Vagina (tissue), 2 donors: Measurements from ENCODE around the gene CSRP2. TPM values are rescaled to one million over a fixed set of nuclear protein-coding genes. Genes with fewer than 3 reads are reported as not detected.

Source experiments
- DNase-seq, 2 donors: peaks; one replicate each; pipeline ENCODE4 v3.0.0-alpha.2; 2017; ENCODE audit errors: extremely low spot score in 2 of 2
- H3K27ac ChIP-seq: fragments of 200-600 bp; sonication (generic); one replicate; pipeline ENCODE4 v1.5.1; 2019
- H3K27me3 ChIP-seq: fragments of 200-600 bp; sonication (generic); one replicate; pipeline ENCODE4 v1.5.1; 2019
- H3K36me3 ChIP-seq, 2 donors: fragments of 200-600 bp; sonication (generic); one replicate each; pipeline ENCODE4 v1.5.1; 2017 to 2019
- H3K4me1 ChIP-seq: fragments of 200-600 bp; sonication (generic); one replicate; pipeline ENCODE4 v1.5.1; 2019
- H3K4me3 ChIP-seq, 2 donors: fragments of 200-600 bp; sonication (generic); 1 replicate in 1 of 2; 2 replicates in 1 of 2; pipeline ENCODE4 v1.5.1; 2016 to 2019
- H3K9me3 ChIP-seq: fragments of 200-600 bp; sonication (generic); one replicate; pipeline ENCODE4 v1.5.1; 2019
- CTCF ChIP-seq, 3 experiments: fragments of 450-650 bp in 2 of 3; fragments of 200-600 bp in 1 of 3; sonication (generic) in 1 of 3; IDR thresholded peaks; one replicate each; pipeline ENCODE4 v1.5.1; 2017 to 2019; ENCODE audit warnings: antibody characterized with exemption in 3 of 3, mild to moderate bottlenecking in 2 of 3, moderate library complexity in 2 of 3
- POLR2A ChIP-seq, 2 donors: fragments of 450-650 bp; IDR thresholded peaks; one replicate each; pipeline ENCODE4 v1.6.1; 2017; ENCODE audit warnings: antibody characterized with exemption in 2 of 2, mild to moderate bottlenecking in 2 of 2, moderate library complexity in 2 of 2
- POLR2AphosphoS5 ChIP-seq, 2 donors: sonication (generic); formaldehyde crosslinking; IDR thresholded peaks; one replicate each; pipeline ENCODE4 v1.9.0; 2017; ENCODE audit warnings: antibody characterized with exemption in 2 of 2, mild to moderate bottlenecking in 2 of 2, low read depth in 1 of 2; ENCODE audit not compliant: insufficient read depth in 1 of 2
- intact Hi-C: fragments of 100-400 bp; cut with DNase I; formaldehyde crosslinking; loops from one replicate; pipeline ENCODE4 v1.15.1; 2023
- total RNA-seq: library from RNA; depleted of rRNA; stranded (reverse); fragments of >200 nt; gene quantifications from one replicate; pipeline ENCODE4 v1.2.3, GENCODE V29; 2016

CSRP2 gene
- total RNA-seq, 1 donor from 2014 or later: 42.0 TPM

DNA sequence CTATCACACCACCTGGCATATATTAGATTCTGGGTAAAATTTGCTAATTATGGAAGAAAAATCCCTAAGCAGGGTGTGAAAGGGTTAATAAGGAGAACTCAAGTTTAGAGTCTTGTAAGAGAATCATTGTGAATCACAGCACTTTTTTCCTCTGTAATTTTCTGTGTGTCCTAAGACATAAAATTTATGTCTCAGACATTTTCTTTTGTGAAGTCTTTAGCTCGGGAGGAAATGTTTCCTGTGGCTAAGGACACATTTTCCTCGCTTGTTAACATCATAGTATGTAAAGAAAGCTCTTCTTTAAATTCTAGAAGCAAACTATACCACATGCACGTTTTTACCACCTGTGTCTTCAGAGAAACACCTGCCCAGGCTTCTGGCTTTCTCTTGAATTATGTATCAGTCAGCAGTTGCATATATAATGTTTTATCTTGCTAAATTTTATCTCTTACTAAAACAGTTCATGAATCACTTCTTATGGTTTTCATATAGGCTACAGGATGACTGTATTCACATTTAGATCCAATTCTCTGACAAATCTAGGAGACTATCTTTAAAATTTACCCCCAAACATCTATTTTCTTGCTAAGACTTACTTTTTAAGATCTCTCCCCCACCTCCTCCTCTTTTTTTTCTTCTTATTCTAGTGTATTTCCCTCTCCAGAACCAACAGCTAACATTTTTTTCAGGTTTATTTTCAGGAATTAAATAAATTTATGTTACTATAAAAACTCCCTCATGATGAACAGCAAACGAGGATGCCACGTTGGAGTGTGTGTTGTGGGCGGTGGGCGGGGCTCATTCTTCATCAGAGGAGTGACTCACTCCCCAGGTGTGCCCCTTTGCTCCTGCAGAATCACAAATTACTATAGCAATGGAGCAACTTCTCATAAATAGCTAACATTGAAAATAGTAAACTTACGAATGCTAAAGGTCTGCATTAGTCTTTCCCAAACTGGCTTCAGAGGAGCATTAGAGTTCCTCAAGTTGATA, 11.6 kb upstream of the CSRP2 start:
- Histone ChIP-seq H3K9me3 (no peaks in the 10 kb centered on the region), H3K27me3 (no peaks in the 10 kb centered on the region), H3K27ac (no peak overlapping the region), H3K4me1 (no peaks in the 10 kb centered on the region), H3K36me3 (no peaks in the 10 kb centered on the region), H3K4me3 (no peak overlapping the region)
- TF ChIP-seq POLR2AphosphoS5 (IDR thresholded peaks at IDR 0.05; ENCODE audit: insufficient read depth in 1 of 2, low read depth in 1 of 2) (no peak), CTCF (IDR thresholded peaks at IDR 0.05) (no peak), POLR2A (IDR thresholded peaks at IDR 0.05) (no peak)
- DNase-seq: no peak
- intact Hi-C loops: no loop called here

- intact Hi-C loops: no loop called here
- H3K27me3 ChIP-seq: no peaks in the 10 kb centered on the region
- H3K27ac ChIP-seq: no peak overlapping the region
- no peak overlapping the region for H3K4me3 ChIP-seq
- TF ChIP-seq POLR2A (IDR thresholded peaks at IDR 0.05): no peak
- TF ChIP-seq POLR2AphosphoS5 (IDR thresholded peaks at IDR 0.05; ENCODE audit: insufficient read depth in 1 of 2, low read depth in 1 of 2): no peak
- TF ChIP-seq CTCF (IDR thresholded peaks at IDR 0.05): no peak
- no peaks in the 10 kb centered on the region for H3K9me3 ChIP-seq
- H3K4me1 ChIP-seq: no peaks in the 10 kb centered on the region
- no peaks in the 10 kb centered on the region for H3K36me3 ChIP-seq
- no peak for DNase-seq
These were observed 10.0 kb upstream of the CSRP2 start for GRCh38 chr12:76888775-76889174.

DNA sequence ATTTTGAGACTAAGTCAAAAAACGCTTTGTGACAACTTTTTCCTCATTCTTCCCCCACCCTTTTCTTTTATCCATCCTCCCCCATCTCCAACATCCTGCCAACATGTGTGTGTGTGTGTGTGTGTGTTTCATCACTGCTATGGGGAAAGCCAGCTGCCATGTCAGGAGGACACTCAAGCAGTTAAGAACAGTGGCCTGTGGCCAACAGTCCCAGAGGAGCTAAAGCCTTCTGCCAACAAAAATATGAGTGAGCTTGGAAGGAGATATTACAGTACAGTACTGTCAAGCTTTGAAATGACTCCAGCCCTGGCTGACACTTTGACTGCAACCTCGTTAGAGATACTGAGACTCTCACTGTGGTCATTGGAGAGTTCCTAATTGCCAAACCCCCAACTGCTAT, 5.0 kb upstream of the CSRP2 start:
- TF ChIP-seq CTCF (IDR thresholded peaks at IDR 0.05) (no peak), POLR2AphosphoS5 (IDR thresholded peaks at IDR 0.05; ENCODE audit: insufficient read depth in 1 of 2, low read depth in 1 of 2) (no peak), POLR2A (IDR thresholded peaks at IDR 0.05) (no peak)
- H3K9me3 ChIP-seq: no peaks in the 10 kb centered on the region
- no peak overlapping the region for H3K27ac ChIP-seq
- no peak for DNase-seq
- no peaks in the 10 kb centered on the region for H3K27me3 ChIP-seq
- intact Hi-C loops: no loop called here
- H3K4me1 ChIP-seq: peaks cover 10% of the 10 kb centered on the region
- H3K36me3 ChIP-seq: no peaks in the 10 kb centered on the region
- no peak overlapping the region for H3K4me3 ChIP-seq

- H3K36me3 ChIP-seq: no peaks in the 10 kb centered on the region
- intact Hi-C loops: no loop called here
- TF ChIP-seq POLR2A (IDR thresholded peaks at IDR 0.05): no peak
- TF ChIP-seq POLR2AphosphoS5 (IDR thresholded peaks at IDR 0.05; ENCODE audit: insufficient read depth in 1 of 2, low read depth in 1 of 2): no peak
- no peaks in the 10 kb centered on the region for H3K27me3 ChIP-seq
- H3K4me3 ChIP-seq: no peak overlapping the region
- peaks cover 14% of the 10 kb centered on the region for H3K4me1 ChIP-seq
- H3K27ac ChIP-seq: no peak overlapping the region
- no peaks in the 10 kb centered on the region for H3K9me3 ChIP-seq
- DNase-seq: no peak
These were observed 4.3 kb upstream of the CSRP2 start for GRCh38 chr12:76883151-76883550.

DNA sequence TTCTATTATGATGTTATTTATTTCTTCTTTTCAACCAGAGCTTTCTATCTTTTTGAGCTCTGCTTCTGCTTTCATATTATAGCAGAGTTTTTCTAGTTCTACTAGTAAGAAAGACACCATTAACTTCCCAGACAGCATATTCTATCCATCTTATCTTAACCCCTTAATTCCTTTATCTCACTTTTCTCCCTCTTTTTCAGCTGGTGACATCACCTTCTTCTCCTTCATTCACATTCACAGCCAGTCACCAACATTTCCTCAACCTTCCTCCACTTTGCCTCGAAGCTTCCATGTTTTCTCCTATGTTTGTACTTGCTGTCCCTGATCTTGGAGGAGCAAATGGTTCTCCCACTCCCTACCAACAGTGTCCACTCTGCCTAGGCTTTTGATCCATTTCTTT, 3.5 kb upstream of the CSRP2 start:
- H3K4me3 ChIP-seq: no peak overlapping the region
- no peak overlapping the region for H3K27ac ChIP-seq
- H3K9me3 ChIP-seq: no peaks in the 10 kb centered on the region
- no peaks in the 10 kb centered on the region for H3K27me3 ChIP-seq
- H3K36me3 ChIP-seq: no peaks in the 10 kb centered on the region
- peaks cover 22% of the 10 kb centered on the region for H3K4me1 ChIP-seq
- TF ChIP-seq POLR2A (IDR thresholded peaks at IDR 0.05): no peak
- TF ChIP-seq CTCF (IDR thresholded peaks at IDR 0.05): no peak
- no peak for TF ChIP-seq POLR2AphosphoS5 (IDR thresholded peaks at IDR 0.05; ENCODE audit: insufficient read depth in 1 of 2, low read depth in 1 of 2)
- DNase-seq: no peak
- intact Hi-C loops: no loop called here
